ENCODE results near the gene ATP2C1. TPM values are rescaled to one million over a fixed set of nuclear protein-coding genes. Genes with fewer than 3 reads are reported as not detected.
A peak's percentile ranks its signal among the peaks of the same experiment; 100 is the strongest.

ATP2C1 gene
- total and polyA plus RNA-seq, 9 of the 15 experiments (the other 6 are each of a cell fraction or from before 2014, with no cell fraction given) = 10.0 to 53.5 (median 27.9) TPM

GRCh38 chr3:130850044-130850797 is 43.7 kb upstream of the ATP2C1 start (continued):
- no peak for TF ChIP-seq ZNF699 (CRISPR knock-in tag; IDR thresholded peaks at IDR 0.05; ENCODE audit: insufficient replicate concordance)
- no peak for TF ChIP-seq CREBBP (IDR thresholded peaks at IDR 0.05; ENCODE audit: low read depth, low read length)
- no peak for TF ChIP-seq HNRNPL (IDR thresholded peaks at IDR 0.05; ENCODE audit: low read depth, low read length)
- no peak for TF ChIP-seq THAP12 (CRISPR knock-in tag; IDR thresholded peaks at IDR 0.05)
- TF ChIP-seq KHSRP (IDR thresholded peaks at IDR 0.05) = peak; percentile 17; the same call in 1 of the 2 replicates
- TF ChIP-seq HMG20A (CRISPR knock-in tag; conservative IDR thresholded peaks at IDR 0.05) = no peak
- TF ChIP-seq HMG20B (CRISPR knock-in tag; IDR thresholded peaks at IDR 0.05) = no peak
- no peak for TF ChIP-seq NCOA4 (IDR thresholded peaks at IDR 0.05; ENCODE audit: partially characterized antibody)
- TF ChIP-seq ZFX (CRISPR knock-in tag; IDR thresholded peaks at IDR 0.05) = no peak
- TF ChIP-seq E2F5 (CRISPR knock-in tag; IDR thresholded peaks at IDR 0.05) = no peak
- no peak for TF ChIP-seq XRCC5 (IDR thresholded peaks at IDR 0.05; ENCODE audit: low read depth, low read length)
- TF ChIP-seq, protein P1, sequence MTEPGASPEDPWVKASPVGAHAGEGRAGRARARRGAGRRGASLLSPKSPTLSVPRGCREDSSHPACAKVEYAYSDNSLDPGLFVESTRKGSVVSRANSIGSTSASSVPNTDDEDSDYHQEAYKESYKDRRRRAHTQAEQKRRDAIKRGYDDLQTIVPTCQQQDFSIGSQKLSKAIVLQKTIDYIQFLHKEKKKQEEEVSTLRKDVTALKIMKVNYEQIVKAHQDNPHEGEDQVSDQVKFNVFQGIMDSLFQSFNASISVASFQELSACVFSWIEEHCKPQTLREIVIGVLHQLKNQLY (CRISPR knock-in tag; conservative IDR thresholded peaks at IDR 0.05) = no peak
- TF ChIP-seq ATF6 (CRISPR knock-in tag; IDR thresholded peaks at IDR 0.05) = no peak
